Mucosa of rectum (tissue), 2 donors: Measurements from ENCODE around the gene RBPMS2.

Experiments used
- H3K27ac ChIP-seq, 2 donors: one replicate each; pipeline ENCODE4 v1.7.0; 2013; ENCODE audit warnings: inconsistent platforms in 2 of 2, low read depth in 2 of 2, low read length in 2 of 2
- H3K27me3 ChIP-seq, 2 donors: one replicate each; pipeline ENCODE4 v1.7.0; 2013; ENCODE audit warnings: low read length in 2 of 2; ENCODE audit not compliant: control insufficient read depth in 2 of 2, insufficient read depth in 2 of 2
- H3K36me3 ChIP-seq, 2 donors: one replicate each; pipeline ENCODE4 v1.7.0; 2013; ENCODE audit warnings: low read length in 2 of 2; ENCODE audit not compliant: control insufficient read depth in 2 of 2, insufficient read depth in 2 of 2
- H3K4me1 ChIP-seq, 2 donors: one replicate each; pipeline ENCODE4 v1.7.0; 2013; ENCODE audit warnings: low read length in 2 of 2, mild to moderate bottlenecking in 1 of 2; ENCODE audit not compliant: control insufficient read depth in 2 of 2, insufficient read depth in 2 of 2
- H3K4me3 ChIP-seq, 2 donors: one replicate each; pipeline ENCODE4 v1.7.0; 2013; ENCODE audit warnings: low read length in 2 of 2
- H3K9ac ChIP-seq, 2 donors: one replicate each; pipeline ENCODE4 v1.7.0; 2013; ENCODE audit warnings: low read length in 2 of 2, low read depth in 1 of 2, mild to moderate bottlenecking in 1 of 2
- H3K9me3 ChIP-seq, 2 donors: one replicate each; pipeline ENCODE4 v1.7.0; 2013; ENCODE audit warnings: low read length in 2 of 2; ENCODE audit not compliant: control insufficient read depth in 2 of 2
- donor health status: healthy.
- donor health status: Normal muscosa, but diverticular disease.

RBPMS2 gene

DNA sequence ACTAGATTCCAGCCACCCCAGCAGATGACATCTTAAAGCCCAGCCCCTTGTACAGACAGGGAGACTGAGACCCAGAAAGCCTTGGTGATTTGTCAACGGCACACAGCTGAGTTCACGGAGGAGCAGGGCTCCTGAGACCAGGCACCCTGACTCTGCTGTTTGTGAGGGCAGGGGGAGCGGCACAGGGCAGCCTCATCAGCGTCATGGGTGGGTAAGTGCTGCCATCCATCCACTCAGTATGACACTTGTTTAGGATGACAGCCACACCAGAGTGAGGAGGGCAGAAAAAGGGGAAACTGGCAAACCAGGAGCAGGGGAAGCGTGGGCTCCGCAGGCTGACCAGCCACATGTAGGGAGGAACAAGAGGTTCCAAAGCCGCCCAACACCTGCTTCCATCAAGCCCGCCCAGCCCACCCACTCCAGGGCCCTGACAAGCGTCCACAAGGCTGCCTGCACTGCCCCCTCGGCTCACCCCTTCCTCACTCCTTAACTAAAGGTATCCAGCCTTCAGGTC, 19.9 kb downstream of the RBPMS2 start:
- Histone ChIP-seq H3K27me3 (no peaks in the 10 kb centered on the region), H3K36me3 (no peaks in the 10 kb centered on the region), H3K9me3 (no peaks in the 10 kb centered on the region), H3K27ac (no peak overlapping the region), H3K4me1 (peaks cover 0 to 3% of the 10 kb centered on the region in 2 donors), H3K4me3 (no peak overlapping the region), H3K9ac (no peak overlapping the region)

DNA sequence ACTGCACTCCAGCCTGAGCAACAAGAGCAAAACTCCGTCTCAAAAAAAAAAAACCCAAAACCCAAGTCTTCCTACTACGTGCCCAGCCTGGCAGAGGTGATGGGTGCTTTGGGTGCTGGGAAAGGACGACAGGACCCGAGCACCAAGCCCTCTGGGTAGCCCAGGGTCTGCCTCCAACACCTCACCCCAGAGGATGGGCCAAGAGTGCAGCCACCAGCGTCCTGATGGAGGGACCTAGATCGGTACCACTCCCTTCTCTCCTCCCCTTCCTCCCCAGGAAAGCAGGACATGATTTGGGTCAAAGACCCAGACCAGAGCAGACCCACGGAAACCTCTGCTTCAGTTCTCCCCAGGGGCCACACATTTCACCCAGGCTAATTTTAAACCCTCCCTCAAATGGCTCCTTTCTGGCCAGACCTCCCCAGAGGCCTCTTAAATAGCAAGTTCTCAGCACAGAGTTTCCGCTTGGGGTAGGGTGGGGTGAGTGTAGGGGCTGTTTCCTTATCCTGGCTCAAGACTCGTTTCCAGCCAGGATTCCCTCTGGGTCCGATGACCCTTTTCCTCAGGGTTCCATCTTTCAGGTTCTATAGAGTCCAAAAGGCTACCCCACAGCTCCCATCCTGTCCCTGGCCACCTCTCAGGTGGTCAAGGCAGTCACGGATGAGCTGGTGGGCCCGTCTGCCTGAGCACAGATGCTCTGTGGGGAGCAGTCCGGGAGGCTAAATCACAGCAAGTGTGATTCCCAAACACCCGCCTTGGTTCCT, 20.5 kb downstream of the RBPMS2 start:
- H3K9me3 ChIP-seq, result no peaks in the 10 kb centered on the region
- H3K36me3 ChIP-seq, result no peaks in the 10 kb centered on the region
- H3K9ac ChIP-seq, result no peak overlapping the region
- no peak overlapping the region for H3K27ac ChIP-seq
- no peaks in the 10 kb centered on the region for H3K27me3 ChIP-seq
- no peak overlapping the region for H3K4me3 ChIP-seq
- peaks cover 0 to 3% of the 10 kb centered on the region in 2 donors for H3K4me1 ChIP-seq

DNA sequence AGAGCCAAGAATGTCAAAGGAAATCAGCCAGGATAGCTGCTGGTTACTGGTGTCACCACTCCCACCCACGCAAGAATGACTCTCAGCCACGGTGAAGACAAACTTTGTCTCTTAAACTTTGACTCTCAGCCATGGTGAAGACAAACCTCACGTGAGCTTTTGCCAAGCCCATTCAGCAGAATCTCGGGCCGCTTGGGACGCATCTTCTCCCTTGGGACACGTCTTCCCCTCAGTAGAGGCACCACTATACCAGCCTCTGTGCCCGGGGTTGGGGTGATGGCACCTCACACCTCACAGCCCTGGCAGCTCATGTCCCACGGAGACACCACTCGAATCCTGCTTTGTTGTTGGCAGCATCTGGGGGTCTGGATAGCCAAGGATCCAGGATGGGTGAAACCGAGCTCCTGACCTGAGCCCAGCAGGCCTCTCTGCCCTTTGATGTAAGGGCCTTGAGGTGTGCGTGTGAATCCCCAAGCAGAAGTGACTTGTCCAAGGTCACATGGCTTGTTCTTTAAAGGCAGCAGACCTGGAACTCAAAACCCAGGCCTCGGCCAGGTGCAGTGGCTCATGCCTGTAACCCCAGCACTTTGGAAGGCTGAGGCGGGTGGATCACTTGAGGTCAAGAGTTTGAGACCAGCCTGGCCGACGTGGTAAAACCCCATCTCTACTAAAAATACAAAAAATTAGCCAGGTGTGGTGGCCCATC, 21.8 kb downstream of the RBPMS2 start:
- Histone ChIP-seq H3K27ac (no peak overlapping the region), H3K9me3 (no peaks in the 10 kb centered on the region), H3K36me3 (no peaks in the 10 kb centered on the region), H3K4me1 (peaks cover 0 to 3% of the 10 kb centered on the region in 2 donors), H3K27me3 (no peaks in the 10 kb centered on the region), H3K4me3 (no peak overlapping the region), H3K9ac (no peak overlapping the region)

DNA sequence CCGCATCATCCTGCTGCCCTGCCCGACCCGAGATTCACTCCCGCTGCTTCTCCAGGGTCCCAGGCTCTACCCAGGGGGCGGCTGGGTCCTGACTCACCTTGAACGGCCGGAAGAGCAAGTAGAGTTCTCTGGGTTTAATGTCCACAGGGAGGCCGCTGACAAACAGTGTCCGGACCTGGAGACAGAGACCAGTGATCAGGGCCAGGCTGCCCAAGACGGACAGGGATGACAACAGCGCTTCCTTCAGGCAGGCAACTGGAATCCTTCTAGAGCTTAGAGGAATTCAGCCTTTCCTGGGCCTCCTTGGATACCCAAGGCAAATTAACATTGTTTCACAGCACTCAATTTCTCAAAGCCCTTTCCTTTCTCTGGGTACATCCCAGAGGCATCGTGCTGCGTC, 23.9 kb downstream of the RBPMS2 start:
- H3K27ac ChIP-seq, result no peak overlapping the region

DNA sequence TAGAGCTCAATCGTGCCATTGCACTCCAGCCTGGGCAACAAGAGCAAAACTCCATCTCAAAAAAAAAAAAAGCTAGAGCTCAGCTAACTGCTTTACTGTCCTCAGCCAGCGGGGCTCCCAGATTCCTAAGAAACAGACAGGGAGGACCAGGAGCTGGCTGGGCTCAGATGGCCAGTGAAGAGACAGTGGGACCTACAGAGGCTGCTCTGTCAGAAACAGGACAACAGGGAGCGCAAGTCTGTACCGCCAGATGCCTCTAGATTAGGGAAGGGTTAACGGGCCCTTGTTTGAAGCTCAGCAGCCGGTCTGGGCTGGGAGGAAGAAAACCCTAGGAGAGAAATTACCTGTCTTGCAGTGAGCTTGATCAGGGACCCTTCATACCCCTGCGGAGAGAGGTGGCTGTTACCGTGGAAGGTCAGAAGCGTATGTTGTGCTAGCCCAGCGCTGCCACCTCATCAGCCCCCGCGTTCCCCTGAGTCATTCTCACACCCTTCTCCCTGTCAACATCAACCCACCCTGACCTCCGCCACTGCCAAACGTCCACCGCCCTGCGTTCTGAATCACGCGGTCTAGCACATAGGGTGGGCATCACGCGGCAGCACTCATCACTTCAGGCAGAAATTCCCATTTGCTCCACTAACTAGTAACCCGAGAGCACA, 25.3 kb downstream of the RBPMS2 start:
- no peaks in the 10 kb centered on the region for H3K36me3 ChIP-seq

More for the DNA sequence above, 23.9 kb downstream of the RBPMS2 start:
- no peak overlapping the region for H3K4me3 ChIP-seq
- no peaks in the 10 kb centered on the region for H3K27me3 ChIP-seq
- no peaks in the 10 kb centered on the region for H3K4me1 ChIP-seq
- H3K9ac ChIP-seq, result no peak overlapping the region
- H3K9me3 ChIP-seq, result no peaks in the 10 kb centered on the region
- no peaks in the 10 kb centered on the region for H3K36me3 ChIP-seq

DNA sequence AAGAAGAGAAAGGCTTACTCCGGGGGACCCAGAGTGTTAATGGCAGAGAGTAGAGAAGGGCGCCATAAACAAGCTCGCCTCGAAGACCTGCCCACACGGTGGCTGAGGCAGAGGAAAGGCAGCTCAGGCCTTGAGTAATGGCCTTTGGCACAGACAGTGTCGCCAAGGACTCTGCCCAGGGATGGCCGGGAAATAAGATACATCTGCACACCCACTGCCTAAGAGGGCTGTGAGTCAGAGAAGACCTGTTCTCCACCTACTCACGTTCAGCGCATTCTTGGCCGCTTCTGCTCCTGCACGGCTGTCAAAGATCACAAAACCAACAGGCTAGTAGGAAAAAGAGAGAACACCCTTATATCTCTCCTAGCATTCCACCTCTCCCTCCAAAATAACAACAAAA, 26.2 kb downstream of the RBPMS2 start:
- H3K27me3 ChIP-seq, result no peaks in the 10 kb centered on the region
- no peaks in the 10 kb centered on the region for H3K4me1 ChIP-seq
- no peak overlapping the region for H3K9ac ChIP-seq
- peak overlapping the region in 1 of 2 donors; percentile 11 for H3K27ac ChIP-seq
- no peaks in the 10 kb centered on the region for H3K9me3 ChIP-seq
- H3K36me3 ChIP-seq, result no peaks in the 10 kb centered on the region
- H3K4me3 ChIP-seq, result no peak overlapping the region

More for the DNA sequence above, 25.3 kb downstream of the RBPMS2 start:
- Histone ChIP-seq H3K9me3 (no peaks in the 10 kb centered on the region), H3K4me3 (no peak overlapping the region), H3K27ac (peak overlapping the region in 1 of 2 donors; percentile 11), H3K27me3 (no peaks in the 10 kb centered on the region), H3K9ac (no peak overlapping the region), H3K4me1 (no peaks in the 10 kb centered on the region)

DNA sequence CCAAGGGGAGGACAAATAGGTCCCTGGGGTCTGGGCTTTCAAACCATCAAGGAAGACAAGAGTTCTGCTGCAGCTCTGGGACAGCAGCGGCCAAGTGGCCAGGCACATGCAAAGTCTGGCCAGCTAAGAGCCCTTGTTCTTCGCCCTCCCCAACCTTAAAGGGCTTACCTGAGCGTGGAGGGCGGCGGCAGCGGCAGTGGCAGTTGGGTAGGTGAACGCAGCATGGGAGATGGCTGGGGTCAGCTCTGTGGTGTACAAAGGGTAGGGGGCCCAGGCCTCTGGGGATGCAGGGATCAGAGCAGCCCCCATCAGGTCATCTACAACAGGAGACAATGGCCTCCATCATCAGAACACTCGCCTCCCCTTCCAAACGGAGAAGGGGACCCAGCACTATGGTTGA, 27.1 kb downstream of the RBPMS2 start:
- Histone ChIP-seq H3K27ac (no peak overlapping the region), H3K9ac (no peak overlapping the region), H3K4me3 (no peak overlapping the region), H3K4me1 (no peaks in the 10 kb centered on the region), H3K27me3 (no peaks in the 10 kb centered on the region), H3K36me3 (no peaks in the 10 kb centered on the region), H3K9me3 (no peaks in the 10 kb centered on the region)

DNA sequence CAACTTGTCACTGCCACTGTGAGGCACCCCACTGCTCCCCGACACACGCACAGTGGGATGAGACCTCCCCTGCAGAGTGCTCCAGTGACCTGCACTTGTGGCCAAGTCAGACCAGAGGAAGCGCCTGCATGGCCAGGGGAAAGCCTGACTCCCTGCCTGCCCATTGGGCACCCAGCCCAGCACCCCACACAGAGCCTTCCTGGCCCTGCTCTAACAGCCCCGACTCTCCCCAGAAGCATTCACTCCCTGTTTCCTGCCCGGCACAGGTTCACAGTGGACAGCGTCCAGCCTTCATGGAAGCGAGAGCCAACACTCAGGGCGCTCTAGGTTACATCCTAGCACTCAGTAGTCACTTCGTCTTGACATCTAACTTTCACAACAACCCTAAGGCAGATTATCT, 27.8 kb downstream of the RBPMS2 start:
- no peaks in the 10 kb centered on the region for H3K9me3 ChIP-seq
- H3K9ac ChIP-seq, result no peak overlapping the region
- H3K36me3 ChIP-seq, result no peaks in the 10 kb centered on the region
- H3K4me1 ChIP-seq, result no peaks in the 10 kb centered on the region
- no peaks in the 10 kb centered on the region for H3K27me3 ChIP-seq
- no peak overlapping the region for H3K4me3 ChIP-seq
- H3K27ac ChIP-seq, result no peak overlapping the region

DNA sequence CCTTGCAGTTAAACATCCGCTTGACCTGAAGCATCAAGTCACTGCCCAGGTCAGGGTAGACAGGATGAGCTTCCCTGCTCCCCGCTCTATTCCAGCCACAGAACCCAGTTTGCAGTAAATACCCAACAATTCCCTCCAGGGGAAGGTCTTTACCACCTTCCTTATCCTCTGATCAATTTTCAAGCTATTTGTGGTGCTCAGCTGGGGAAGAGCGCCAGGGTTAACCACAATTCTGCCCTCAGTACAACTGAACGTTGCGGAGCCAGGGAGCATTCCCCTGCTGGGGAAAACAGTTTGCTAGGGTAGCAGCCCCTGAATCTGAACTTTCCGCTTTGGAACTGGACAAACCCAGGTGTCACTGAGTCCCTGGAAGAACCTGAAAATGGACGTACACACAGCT, 28.5 kb downstream of the RBPMS2 start:
- no peaks in the 10 kb centered on the region for H3K36me3 ChIP-seq
- no peak overlapping the region for H3K27ac ChIP-seq
- H3K9me3 ChIP-seq, result no peaks in the 10 kb centered on the region
- no peaks in the 10 kb centered on the region for H3K4me1 ChIP-seq
- H3K27me3 ChIP-seq, result no peaks in the 10 kb centered on the region
- no peak overlapping the region for H3K4me3 ChIP-seq
- H3K9ac ChIP-seq, result no peak overlapping the region

DNA sequence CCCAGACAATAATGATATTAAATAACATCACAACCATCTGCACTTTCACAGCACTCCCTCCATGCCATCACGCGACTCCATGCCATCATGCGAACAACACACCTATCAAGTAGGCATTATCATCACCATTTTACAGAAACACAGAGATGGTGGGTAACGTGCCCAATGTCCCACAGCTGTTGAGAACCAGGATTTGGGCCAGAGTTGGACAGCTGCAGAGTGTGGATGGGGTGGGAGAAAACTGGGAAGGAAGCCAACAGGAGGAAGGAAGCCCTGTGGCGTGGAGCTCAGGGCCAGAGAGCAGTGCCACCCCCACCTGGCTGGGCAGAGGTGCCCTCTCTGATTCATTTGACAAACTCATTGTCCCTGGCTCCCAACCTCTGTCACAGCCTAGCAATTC, 29.0 kb downstream of the RBPMS2 start:
- Histone ChIP-seq H3K4me1 (no peaks in the 10 kb centered on the region), H3K36me3 (no peaks in the 10 kb centered on the region), H3K9ac (no peak overlapping the region), H3K9me3 (no peaks in the 10 kb centered on the region), H3K27me3 (no peaks in the 10 kb centered on the region), H3K4me3 (no peak overlapping the region), H3K27ac (no peak overlapping the region)
